D341Med (cell line): ENCODE measurements around the gene KRTAP4-8.
"Not testable (repeated sequence)": the region's sequence is repeated elsewhere in the genome, so short reads cannot be mapped to it uniquely, and the experiment has no call there.

Source experiments
- DNase-seq: peaks from one replicate; pipeline ENCODE4 v3.0.0; 2012; ENCODE audit warnings: low spot score

The KRTAP4-8 gene

DNA sequence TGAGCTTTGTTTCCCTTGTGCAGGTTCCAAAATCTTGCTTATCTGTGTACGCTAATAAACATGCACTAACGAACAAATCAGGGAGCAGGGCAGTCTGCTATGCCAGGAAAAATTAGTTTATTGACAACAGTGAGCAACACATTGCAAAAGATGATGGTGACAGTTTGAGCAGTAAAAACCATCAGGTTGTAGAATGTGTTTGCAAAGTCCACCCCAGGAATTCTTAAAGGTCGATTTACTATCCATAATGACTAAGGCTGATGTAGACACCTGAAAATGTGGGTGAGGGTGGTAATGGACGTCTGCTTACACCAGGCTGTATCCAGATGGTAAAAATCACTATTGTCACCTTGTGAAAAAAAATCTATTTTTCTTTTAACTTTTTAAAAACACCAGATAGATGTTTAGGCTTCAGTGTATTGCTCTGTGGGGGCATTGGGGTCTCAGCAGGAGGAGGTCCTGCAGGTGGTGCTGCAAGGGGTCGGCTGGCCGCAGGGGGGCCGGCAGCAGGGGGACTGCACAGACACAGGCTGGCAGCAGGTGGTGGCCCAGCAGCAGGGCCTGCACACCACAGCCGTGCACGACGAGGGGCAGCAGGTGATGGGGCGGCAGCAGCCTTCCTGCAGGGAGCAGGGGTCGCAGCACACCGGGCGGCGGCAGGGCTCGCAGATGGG lies 32.8 kb downstream of the KRTAP4-8 start:
- DNase-seq, result not testable (repeated sequence)

DNA sequence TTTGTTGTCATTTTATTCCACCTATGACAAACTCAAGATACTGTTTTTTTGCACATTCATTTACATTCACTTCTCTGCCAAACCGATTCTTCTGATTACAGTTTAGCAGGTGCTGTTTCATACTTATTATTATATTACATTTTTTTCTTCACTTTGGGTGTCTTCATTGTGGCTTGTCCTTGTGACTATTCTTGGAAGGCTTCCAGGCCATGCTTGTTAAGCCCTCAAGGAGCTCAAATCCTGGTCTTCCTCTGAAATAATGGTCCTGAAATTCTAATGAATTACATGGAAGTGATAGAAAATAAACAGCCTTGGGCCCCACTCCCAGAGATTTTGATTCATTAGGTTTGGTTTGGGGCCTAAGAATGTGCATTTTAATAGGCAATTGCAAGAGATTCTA lies 33.6 kb downstream of the KRTAP4-8 start:
- DNase-seq, result no peak

DNA sequence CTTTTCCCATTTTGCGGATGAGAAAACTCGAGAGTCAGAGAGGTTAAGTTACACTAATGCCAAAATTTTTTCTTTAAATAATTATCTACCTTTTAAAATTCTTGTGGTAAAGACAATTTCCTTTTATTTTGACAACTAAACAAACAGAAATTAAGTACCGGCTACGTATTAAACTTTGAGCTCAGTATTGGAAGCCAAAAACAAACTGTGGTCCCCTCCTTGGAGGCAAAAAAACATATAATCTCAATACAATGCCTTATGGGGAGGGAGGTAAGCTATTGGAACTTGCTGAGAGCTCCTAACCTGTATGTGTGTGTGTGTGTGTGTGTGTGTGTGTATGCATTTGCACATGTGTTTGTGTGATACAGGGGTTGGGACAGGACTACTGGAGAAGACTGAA lies 34.5 kb downstream of the KRTAP4-8 start:
- no peak for DNase-seq

DNA sequence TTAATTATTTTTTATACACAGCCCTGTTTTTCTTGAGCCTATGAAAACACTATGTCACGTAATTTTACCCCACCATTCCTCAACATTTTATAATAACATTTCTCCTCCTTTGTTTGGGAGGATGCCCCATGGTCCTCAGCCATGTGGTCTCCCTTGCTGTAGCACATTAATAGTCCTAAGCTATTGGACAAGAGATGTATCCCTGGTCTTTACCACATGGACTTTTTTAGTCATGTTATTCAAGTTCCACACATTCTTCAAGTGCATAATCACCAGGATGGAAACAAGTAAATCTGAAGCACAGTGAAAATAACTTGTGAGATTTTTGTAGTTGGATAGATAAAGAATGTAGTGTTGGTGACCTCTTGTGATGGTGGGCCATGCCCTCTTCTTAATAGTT lies 36.0 kb downstream of the KRTAP4-8 start:
- DNase-seq, result no peak

DNA sequence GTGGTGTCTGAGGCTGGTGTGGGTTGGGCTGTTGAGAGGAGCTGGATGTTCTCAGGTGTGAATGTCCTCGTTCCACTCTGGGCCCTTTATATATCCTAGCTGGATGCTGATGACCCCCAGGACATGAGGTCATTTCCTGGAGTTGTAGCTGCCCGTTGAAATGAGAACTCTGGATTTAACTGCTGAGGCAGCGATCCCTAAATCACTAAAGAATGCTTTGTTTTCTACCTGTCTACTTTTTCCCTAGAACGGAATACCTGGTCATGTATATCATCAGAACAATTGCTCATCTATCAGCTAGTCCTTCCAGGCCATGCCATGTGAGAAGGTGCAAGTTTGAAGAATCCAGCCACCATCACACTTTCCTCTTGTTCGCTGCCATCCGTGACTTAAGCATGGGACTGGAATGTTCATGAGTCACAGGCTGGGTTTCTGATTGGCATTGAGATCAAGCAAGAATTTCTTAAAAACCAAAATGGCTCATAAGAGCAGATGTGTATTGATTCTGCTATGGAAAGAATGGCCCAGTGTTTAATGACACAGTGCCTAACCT lies 37.8 kb downstream of the KRTAP4-8 start, which contains the start of gene KRTAP2-3:
Gene KRTAP2-3, minus strand, starts transcription at position 63 of the 553 bp plus-strand sequence. CDS start 64 bp downstream, outside the sequence.
- DNase-seq, result no peak

DNA sequence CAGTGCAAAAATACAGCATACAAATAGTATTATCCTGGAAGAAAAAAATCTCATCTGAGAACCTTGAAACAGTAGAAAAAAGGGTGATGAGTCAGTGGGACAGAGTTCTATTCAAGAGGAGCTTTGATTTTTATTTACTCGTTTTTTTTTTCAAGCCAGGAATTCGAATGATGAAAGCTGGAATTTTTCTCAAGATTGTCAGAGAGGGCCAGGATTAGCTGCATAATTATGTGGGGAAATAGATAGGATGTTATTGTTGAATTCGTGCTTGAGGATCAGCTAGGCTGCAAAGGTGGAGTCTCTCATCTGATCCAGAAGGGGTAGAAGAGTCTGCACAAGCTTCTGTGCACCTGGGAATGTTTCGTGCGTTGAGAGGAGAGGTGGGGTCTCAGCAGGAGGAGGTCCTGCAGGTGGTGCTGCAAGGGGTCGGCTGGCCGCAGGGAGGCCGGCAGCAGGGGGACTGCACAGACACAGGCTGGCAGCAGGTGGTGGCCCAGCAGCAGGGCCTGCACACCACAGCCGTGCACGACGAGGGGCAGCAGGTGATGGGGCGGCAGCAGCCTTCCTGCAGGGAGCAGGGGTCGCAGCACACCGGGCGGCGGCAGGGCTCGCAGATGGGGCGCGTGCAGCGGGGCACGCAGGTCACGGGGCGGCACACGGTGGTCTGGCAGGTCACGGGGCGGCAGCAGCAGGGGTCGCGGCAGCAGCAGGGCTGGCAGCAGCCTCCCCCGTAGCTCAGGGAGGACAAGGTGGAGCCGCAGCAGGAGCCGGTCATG lies 38.5 kb downstream of the KRTAP4-8 start:
- DNase-seq, result not testable (repeated sequence)

DNA sequence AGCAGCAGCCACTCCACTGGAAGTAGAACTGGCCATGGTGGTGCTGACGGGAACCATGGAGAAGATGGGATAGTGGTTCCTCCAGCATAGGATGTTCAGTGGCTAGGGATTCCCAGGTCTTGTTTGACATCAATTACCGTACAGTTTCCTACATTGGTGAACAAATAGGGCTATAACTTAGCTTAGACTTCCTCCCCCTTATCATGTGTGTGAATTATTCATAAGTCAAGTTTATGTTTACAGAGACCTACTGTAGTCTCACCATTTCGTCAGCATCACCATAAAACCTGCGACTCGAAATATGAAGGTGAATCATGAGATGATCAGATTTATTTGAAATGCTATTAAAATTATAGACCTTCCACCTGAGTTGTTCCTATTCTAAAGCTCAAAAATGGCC lies 39.2 kb downstream of the KRTAP4-8 start:
- DNase-seq, result no peak

DNA sequence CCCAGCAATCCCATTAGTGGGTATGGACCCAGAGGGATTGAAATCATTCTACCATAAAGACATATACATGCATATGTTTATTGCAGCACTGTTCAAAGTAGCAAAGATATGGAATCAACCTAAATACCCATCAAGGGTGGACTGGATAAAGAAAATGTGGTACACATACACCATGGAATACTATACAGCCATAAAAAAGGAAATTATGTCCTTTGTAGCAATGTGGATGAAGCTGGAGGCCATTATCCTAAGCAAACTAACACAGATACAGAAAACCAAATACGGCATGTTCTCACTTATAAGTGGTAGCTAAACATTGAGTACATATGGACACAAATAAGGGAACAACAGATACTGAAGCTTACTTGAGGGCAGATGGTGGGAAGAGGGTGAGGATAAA lies 40.4 kb downstream of the KRTAP4-8 start:
- DNase-seq, result no peak

DNA sequence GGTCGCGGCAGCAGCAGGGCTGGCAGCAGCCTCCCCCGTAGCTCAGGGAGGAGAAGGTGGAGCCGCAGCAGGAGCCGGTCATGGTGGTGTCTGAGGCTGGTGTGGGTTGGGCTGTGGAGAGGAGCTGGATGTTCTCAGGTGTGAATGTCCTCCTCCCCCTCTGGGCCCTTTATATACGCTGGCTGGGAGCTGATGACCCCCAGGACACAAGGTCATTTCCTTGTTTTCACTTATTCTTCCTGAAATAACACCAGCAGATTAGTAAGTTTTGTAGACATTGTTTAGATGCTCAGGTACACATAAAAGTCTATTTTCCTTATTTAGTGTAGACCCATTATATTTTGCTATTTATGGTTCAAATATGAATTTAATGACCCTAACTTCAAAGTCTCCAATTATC lies 42.8 kb downstream of the KRTAP4-8 start, which contains the start of gene KRTAP2-2:
Gene KRTAP2-2, minus strand, starts transcription at position 101 of the 400 bp plus-strand sequence. Its CDS starts 19 bp downstream, at position 82.
- DNase-seq, result not testable (repeated sequence)

DNA sequence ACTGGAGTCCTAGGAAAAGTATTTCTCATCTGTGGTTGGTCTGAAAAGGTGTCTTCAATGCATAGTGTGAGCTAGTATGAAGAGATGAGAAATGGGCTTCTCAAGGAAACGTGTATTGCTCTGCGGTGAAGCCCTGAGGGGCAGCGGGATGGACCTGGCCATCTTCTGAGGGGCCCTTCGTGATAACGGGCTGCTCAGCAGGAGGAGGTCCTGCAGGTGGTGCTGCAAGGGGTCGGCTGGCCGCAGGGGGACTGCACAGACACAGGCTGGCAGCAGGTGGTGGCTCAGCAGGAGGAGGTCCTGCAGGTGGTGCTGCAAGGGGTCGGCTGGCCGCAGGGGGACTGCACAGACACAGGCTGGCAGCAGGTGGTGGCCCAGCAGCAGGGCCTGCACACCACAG lies 43.4 kb downstream of the KRTAP4-8 start:
- DNase-seq, result not testable (repeated sequence)

DNA sequence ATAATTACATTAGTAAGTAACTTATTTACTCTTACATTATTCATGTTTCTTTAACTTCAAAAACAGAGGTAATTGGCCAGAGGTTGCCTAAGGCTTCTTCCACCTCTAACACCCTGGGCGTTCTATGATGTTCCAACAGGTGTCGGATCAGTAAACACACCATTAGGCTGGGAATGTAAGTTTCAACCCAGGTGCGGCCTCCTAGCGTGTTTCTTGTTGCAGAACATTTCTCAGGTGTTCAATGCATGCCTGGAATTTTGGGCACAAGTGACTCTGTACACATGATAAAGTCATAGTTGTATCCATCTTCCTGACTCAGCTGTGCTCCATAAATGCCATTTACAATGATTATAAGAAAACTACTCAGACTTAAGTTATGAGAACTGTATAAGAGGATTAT lies 43.9 kb downstream of the KRTAP4-8 start:
- DNase-seq, result no peak

DNA sequence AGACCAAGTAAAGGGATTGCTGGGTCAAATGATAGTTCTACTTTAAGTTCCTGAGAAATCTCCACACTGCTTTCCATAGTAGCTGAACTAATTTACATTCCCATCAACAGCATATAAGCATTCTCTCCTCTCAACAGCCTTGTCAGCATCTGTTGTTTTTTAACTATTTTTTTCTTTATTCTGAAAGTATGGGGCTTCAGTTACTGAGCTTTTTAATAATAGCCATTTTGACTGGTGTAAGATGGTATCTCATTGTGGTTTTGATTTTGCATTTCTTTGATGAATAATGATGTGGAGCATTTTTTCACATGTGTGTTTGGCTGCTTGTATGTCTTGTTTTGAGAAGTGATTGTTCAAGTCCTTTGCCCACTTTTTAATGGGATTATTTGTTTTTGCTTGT lies 45.4 kb downstream of the KRTAP4-8 start:
- no peak for DNase-seq

DNA sequence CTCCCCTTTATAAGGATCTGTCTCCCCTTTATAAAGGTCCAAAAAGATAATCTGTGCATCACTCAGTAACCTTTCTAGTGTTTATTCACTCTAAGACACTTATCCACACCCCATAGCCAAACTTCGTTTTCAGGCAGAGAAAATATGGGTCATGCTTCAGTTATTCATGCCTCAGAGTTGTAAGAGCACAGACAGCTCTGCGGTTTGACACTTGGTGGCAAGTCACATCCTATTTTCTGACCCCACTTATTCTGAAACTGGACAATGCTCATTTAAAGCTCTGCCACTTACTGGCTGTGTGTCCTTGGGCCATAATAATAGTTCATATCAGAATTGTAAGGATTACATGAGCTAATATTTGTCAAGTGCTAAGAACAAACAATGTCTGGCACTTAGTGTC lies 48.8 kb downstream of the KRTAP4-8 start:
- DNase-seq, result no peak

DNA sequence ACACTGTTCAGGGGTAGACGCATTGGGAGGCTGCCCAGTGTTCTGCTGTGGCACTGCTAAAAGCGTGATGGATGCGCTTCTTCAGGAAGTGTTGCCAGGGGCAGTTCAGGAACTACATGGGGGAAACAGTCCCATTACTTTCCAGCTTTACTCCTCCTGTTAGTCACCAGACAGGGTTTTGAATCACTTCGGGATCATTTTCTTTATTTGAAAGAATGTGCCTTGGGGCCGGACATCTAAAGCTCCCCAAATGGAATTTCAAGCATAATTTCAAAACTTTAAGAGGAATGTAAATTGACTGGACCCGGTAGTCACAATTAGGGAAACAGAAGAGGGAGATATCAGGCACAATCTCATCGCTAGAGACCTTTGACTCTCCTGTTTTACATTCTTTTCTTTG lies 49.5 kb downstream of the KRTAP4-8 start:
- DNase-seq, result no peak
